ENCODE results near the gene TTLL11.

TTLL11 gene

GRCh38 chr9:121852651-121853616 is 240.2 kb downstream of the TTLL11 start:
- DNase-seq (ENCODE audit: low spot score): no peak

- no peak for DNase-seq (ENCODE audit: low spot score)
These were observed 240.9 kb downstream of the TTLL11 start for GRCh38 chr9:121852241-121852640.

GRCh38 chr9:121851641-121852091 is 241.4 kb downstream of the TTLL11 start:
- no peak for DNase-seq (ENCODE audit: low spot score)

GRCh38 chr9:121850366-121850765 is 242.7 kb downstream of the TTLL11 start:
- DNase-seq (ENCODE audit: low spot score): no peak

- DNase-seq (ENCODE audit: low spot score): no peak
These were observed 243.6 kb downstream of the TTLL11 start for GRCh38 chr9:121849554-121849953.

- no peak for DNase-seq (ENCODE audit: low spot score)
These were observed 248.5 kb downstream of the TTLL11 start for GRCh38 chr9:121844562-121844961.

- DNase-seq (ENCODE audit: low spot score): no peak
These were observed 249.0 kb downstream of the TTLL11 start for GRCh38 chr9:121844098-121844497.

GRCh38 chr9:121842612-121842978 is 250.5 kb downstream of the TTLL11 start:
- no peak for DNase-seq (ENCODE audit: low spot score)

GRCh38 chr9:121841771-121842611 is 251.1 kb downstream of the TTLL11 start:
- no peak for DNase-seq (ENCODE audit: low spot score)

GRCh38 chr9:121840838-121841760 is 252.0 kb downstream of the TTLL11 start:
- no peak for DNase-seq (ENCODE audit: low spot score)

GRCh38 chr9:121839726-121840500 is 253.2 kb downstream of the TTLL11 start:
- no peak for DNase-seq (ENCODE audit: low spot score)

- DNase-seq (ENCODE audit: low spot score): no peak
These were observed 254.1 kb downstream of the TTLL11 start for GRCh38 chr9:121838746-121839669.

- DNase-seq (ENCODE audit: low spot score): no peak
These were observed 255.8 kb downstream of the TTLL11 start for GRCh38 chr9:121837113-121837961.

- DNase-seq (ENCODE audit: low spot score): no peak
These were observed 256.7 kb downstream of the TTLL11 start for GRCh38 chr9:121836366-121836885.

- no peak for DNase-seq (ENCODE audit: low spot score)
These were observed 257.3 kb downstream of the TTLL11 start for GRCh38 chr9:121835587-121836365.

- DNase-seq (ENCODE audit: low spot score): no peak
These were observed 260.0 kb downstream of the TTLL11 start for GRCh38 chr9:121833061-121833460.

- no peak for DNase-seq (ENCODE audit: low spot score)
These were observed 261.2 kb downstream of the TTLL11 start for GRCh38 chr9:121831869-121832268.
